ENCODE data around the gene OR4X1.
"Not testable (repeated sequence)": the region's sequence is repeated elsewhere in the genome, so short reads cannot be mapped to it uniquely, and the experiment has no call there.

Gene OR4X1

GRCh38 chr11:48263423-48263911 is at the start of gene OR4X1:
TSS of gene OR4X1 (plus strand) at chr11:48263861. CDS start at chr11:48263861, 0 bp downstream.
- no peak for DNase-seq

GRCh38 chr11:48216510-48216909 is 47.2 kb upstream of the OR4X1 start, which contains the start of gene OR4B1:
TSS of gene OR4B1 (plus strand) at chr11:48216810. CDS start at chr11:48216810, 0 bp downstream.
- DNase-seq: no peak

- DNase-seq: no peak
Measured at GRCh38 chr11:48228761-48229160, 34.9 kb upstream of the OR4X1 start.

- DNase-seq: not testable (repeated sequence)
Measured at GRCh38 chr11:48230057-48230456, 33.6 kb upstream of the OR4X1 start.

GRCh38 chr11:48237727-48238126 is 25.9 kb upstream of the OR4X1 start:
- DNase-seq: no peak

GRCh38 chr11:48242501-48242900 is 21.2 kb upstream of the OR4X1 start:
- DNase-seq: no peak

- no peak for DNase-seq
Measured at GRCh38 chr11:48244804-48245203, 18.9 kb upstream of the OR4X1 start, which contains the start of gene OR4X2. TSS of gene OR4X2 (plus strand) at chr11:48245104. CDS start at chr11:48245104, 0 bp downstream.

GRCh38 chr11:48248902-48249301 is 14.8 kb upstream of the OR4X1 start:
- DNase-seq: no peak

- no peak for DNase-seq
Measured at GRCh38 chr11:48261600-48261999, 2.1 kb upstream of the OR4X1 start.

GRCh38 chr11:48270621-48271020 is 7.0 kb downstream of the OR4X1 start:
- DNase-seq: no peak

- no peak for DNase-seq
Measured at GRCh38 chr11:48272606-48273005, 8.9 kb downstream of the OR4X1 start.

- no peak for DNase-seq
Measured at GRCh38 chr11:48305923-48306322, 42.3 kb downstream of the OR4X1 start, which contains the start of gene OR4S1. TSS of gene OR4S1 (plus strand) at chr11:48306223. CDS start at chr11:48306223, 0 bp downstream.

GRCh38 chr11:48307760-48308386 is 44.2 kb downstream of the OR4X1 start:
- peak; percentile 44 for DNase-seq

- DNase-seq: not testable (repeated sequence)
Measured at GRCh38 chr11:48313590-48313989, 49.9 kb downstream of the OR4X1 start.

All from NCI-H69 (cell line).